H9 (cell line): ENCODE results near the gene STARD3. TPM values are rescaled to one million over a fixed set of nuclear protein-coding genes. Genes with fewer than 3 reads are reported as not detected.

Source experiments
- DNase-seq: peaks from one replicate; pipeline ENCODE4 v3.0.0-alpha.2; 2017
- H2AFZ ChIP-seq: one replicate; pipeline ENCODE4 v1.6.1; 2013; ENCODE audit warnings: mild to moderate bottlenecking, low read length, control low read depth, moderate library complexity
- H2AK5ac ChIP-seq: 2 replicates; pipeline ENCODE4 v1.6.1; 2013; ENCODE audit warnings: low read length, control low read depth, mixed read lengths; ENCODE audit not compliant: insufficient read length
- H2BK120ac ChIP-seq: one replicate; pipeline ENCODE4 v1.6.1; 2013; ENCODE audit warnings: low read depth, mild to moderate bottlenecking, low read length, control low read depth, inconsistent platforms; ENCODE audit not compliant: poor library complexity, severe bottlenecking
- H2BK12ac ChIP-seq: 2 replicates; pipeline ENCODE4 v1.6.1; 2013; ENCODE audit warnings: low read length, control low read depth, mixed read lengths, low read depth; ENCODE audit not compliant: insufficient read length
- H2BK15ac ChIP-seq: 2 replicates; pipeline ENCODE4 v1.6.1; 2013; ENCODE audit warnings: low read depth, low read length, control low read depth
- H2BK20ac ChIP-seq: one replicate; pipeline ENCODE4 v1.6.1; 2013; ENCODE audit warnings: low read depth, mild to moderate bottlenecking, low read length, control low read depth, inconsistent platforms; ENCODE audit not compliant: poor library complexity, severe bottlenecking
- H2BK5ac ChIP-seq: 2 replicates; pipeline ENCODE4 v1.6.1; 2013; ENCODE audit warnings: low read length, control low read depth, mixed read lengths; ENCODE audit not compliant: insufficient read length
- H3K14ac ChIP-seq: 2 replicates; pipeline ENCODE4 v1.6.1; 2013; ENCODE audit warnings: low read length, control low read depth; ENCODE audit not compliant: insufficient read depth
- H3K18ac ChIP-seq: 2 replicates; pipeline ENCODE4 v1.6.1; 2013; ENCODE audit warnings: low read depth, mild to moderate bottlenecking, mixed read lengths, low read length, control low read depth; ENCODE audit not compliant: insufficient read length
- H3K23ac ChIP-seq: 2 replicates; pipeline ENCODE4 v1.6.1; 2013; ENCODE audit warnings: low read length, control low read depth, mixed read lengths, low read depth; ENCODE audit not compliant: insufficient read length
- H3K23me2 ChIP-seq: 2 replicates; pipeline ENCODE4 v1.6.1; 2013; ENCODE audit warnings: low read depth, mild to moderate bottlenecking, mixed read lengths, low read length, control low read depth; ENCODE audit not compliant: insufficient read length, poor library complexity, severe bottlenecking
- H3K27ac ChIP-seq: 2 replicates; pipeline ENCODE4 v1.5.1; 2013; ENCODE audit warnings: low read length, control low read depth, mixed read lengths, low read depth; ENCODE audit not compliant: insufficient read length
- H3K27me3 ChIP-seq: 2 replicates; pipeline ENCODE4 v1.6.1; 2013; ENCODE audit warnings: low read length, control low read depth, inconsistent platforms; ENCODE audit not compliant: insufficient read depth
- H3K4ac ChIP-seq: 2 replicates; pipeline ENCODE4 v1.6.1; 2013; ENCODE audit warnings: low read depth, mild to moderate bottlenecking, control low read depth, inconsistent platforms, low read length, moderate library complexity
- H3K4me1 ChIP-seq: 2 replicates; pipeline ENCODE4 v1.6.1; 2013; ENCODE audit warnings: low read length, control low read depth, inconsistent platforms; ENCODE audit not compliant: insufficient read depth
- H3K4me2 ChIP-seq: 2 replicates; pipeline ENCODE4 v1.6.1; 2013; ENCODE audit warnings: low read length, control low read depth, mixed read lengths; ENCODE audit not compliant: insufficient read length, insufficient read depth
- H3K56ac ChIP-seq: 2 replicates; pipeline ENCODE4 v1.6.1; 2013; ENCODE audit warnings: low read depth, mild to moderate bottlenecking, mixed read lengths, low read length, control low read depth; ENCODE audit not compliant: insufficient read length
- H3K79me1 ChIP-seq: 2 replicates; pipeline ENCODE4 v1.6.1; 2013; ENCODE audit warnings: low read depth, mild to moderate bottlenecking, moderate library complexity, low read length, control low read depth, inconsistent platforms; ENCODE audit not compliant: insufficient read depth, poor library complexity, severe bottlenecking
- H3K79me2 ChIP-seq: 2 replicates; pipeline ENCODE4 v1.6.1; 2013; ENCODE audit warnings: low read length, control low read depth, inconsistent platforms; ENCODE audit not compliant: insufficient read depth
- H3K9ac ChIP-seq: 2 replicates; pipeline ENCODE4 v1.6.1; 2013; ENCODE audit warnings: low read length, control low read depth, mixed read lengths; ENCODE audit not compliant: insufficient read length; ENCODE audit errors: extremely low read depth
- H3K9me3 ChIP-seq: one replicate; pipeline ENCODE4 v1.6.1; 2013; ENCODE audit warnings: low read depth, low read length, inconsistent platforms; ENCODE audit not compliant: control insufficient read depth
- H3T11ph ChIP-seq: one replicate; pipeline ENCODE4 v1.6.1; 2013; ENCODE audit warnings: mild to moderate bottlenecking, low read length, control low read depth, inconsistent platforms
- H4K20me1 ChIP-seq: one replicate; pipeline ENCODE4 v1.6.1; 2013; ENCODE audit not compliant: control insufficient read depth, insufficient read length, insufficient read depth
- H4K5ac ChIP-seq: 2 replicates; pipeline ENCODE4 v1.6.1; 2013; ENCODE audit warnings: low read depth, mild to moderate bottlenecking, mixed read lengths, low read length, control low read depth; ENCODE audit not compliant: insufficient read length
- H4K8ac ChIP-seq: replicated peaks from 2 replicates; pipeline ENCODE4 v1.6.1; 2013; ENCODE audit warnings: low read length, control low read depth, mixed read lengths, low read depth; ENCODE audit not compliant: insufficient read length
- H4K91ac ChIP-seq: 2 replicates; pipeline ENCODE4 v1.6.1; 2013; ENCODE audit warnings: low read depth, mild to moderate bottlenecking, moderate library complexity, mixed read lengths, low read length, control low read depth; ENCODE audit not compliant: insufficient read length
- H3K27ac Mint-ChIP-seq, 3 experiments: 2 replicates in 2 of 3; 3 replicates in 1 of 3; pipeline ENCODE4 v1.8.0; 2020 to 2021; ENCODE audit warnings: mixed read lengths in 3 of 3, mild to moderate bottlenecking in 1 of 3, moderate library complexity in 1 of 3
- H3K27me3 Mint-ChIP-seq: 2 replicates; pipeline ENCODE4 v1.8.0; 2021; ENCODE audit warnings: low read depth, mild to moderate bottlenecking, moderate library complexity, mixed read lengths
- H3K36me3 Mint-ChIP-seq, 3 experiments: 2 replicates in 2 of 3; 3 replicates in 1 of 3; pipeline ENCODE4 v1.8.0; 2020 to 2021; ENCODE audit warnings: low read depth in 3 of 3, mixed read lengths in 3 of 3; ENCODE audit not compliant: insufficient read depth in 1 of 3
- H3K4me1 Mint-ChIP-seq, 2 experiments: 2 replicates each; pipeline ENCODE4 v1.8.0; 2020; ENCODE audit warnings: mixed read lengths in 2 of 2
- H3K4me3 Mint-ChIP-seq, 2 experiments: 2 replicates in 1 of 2; 3 replicates in 1 of 2; pipeline ENCODE4 v1.8.0; 2020 to 2021; ENCODE audit warnings: mild to moderate bottlenecking in 2 of 2, mixed read lengths in 2 of 2, moderate library complexity in 1 of 2
- H3K9me3 Mint-ChIP-seq, 2 experiments: 2 replicates in 1 of 2; 3 replicates in 1 of 2; pipeline ENCODE4 v1.8.0; 2020; ENCODE audit warnings: mild to moderate bottlenecking in 2 of 2, mixed read lengths in 2 of 2, moderate library complexity in 1 of 2
- CTCF ChIP-seq: fragments of 200-600 bp; sonication (generic); conservative IDR thresholded peaks from 3 replicates; pipeline ENCODE4 v1.8.0; 2021; ENCODE audit warnings: antibody characterized with exemption, mild to moderate bottlenecking
- WGBS: extraction: QIAGEN DNeasy Blood & Tissue Kit; methylation state at CpG from one replicate; pipeline ENCODE4 v1.1.7; 2013; ENCODE audit warnings: missing lambda C conversion rate, low lambda C conversion rate, mixed read lengths; ENCODE audit not compliant: insufficient read length; ENCODE audit errors: extremely low coverage; 5-methylcytosine and 5-hydroxymethylcytosine counted together
- total RNA-seq: library from RNA; stranded (reverse); gene quantifications from 2 replicates; pipeline ENCODE4 v1.2.1, GENCODE V29; 2021

STARD3 gene
- total RNA-seq, 1 experiment from 2014 or later = 51.3 TPM

DNA sequence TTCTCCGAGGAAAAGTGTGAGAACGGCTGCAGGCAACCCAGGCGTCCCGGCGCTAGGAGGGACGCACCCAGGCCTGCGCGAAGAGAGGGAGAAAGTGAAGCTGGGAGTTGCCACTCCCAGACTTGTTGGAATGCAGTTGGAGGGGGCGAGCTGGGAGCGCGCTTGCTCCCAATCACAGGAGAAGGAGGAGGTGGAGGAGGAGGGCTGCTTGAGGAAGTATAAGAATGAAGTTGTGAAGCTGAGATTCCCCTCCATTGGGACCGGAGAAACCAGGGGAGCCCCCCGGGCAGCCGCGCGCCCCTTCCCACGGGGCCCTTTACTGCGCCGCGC lies 62.8 kb downstream of the STARD3 start, which contains the start of gene ERBB2:
ERBB2 (plus strand) TSS at position 247 of the 330 bp plus-strand sequence. CDS start 175 bp downstream, outside the sequence.
- H3K4me1 Mint-ChIP-seq = peaks cover 66 to 77% of the 10 kb centered on the region in 2 experiments
- Histone ChIP-seq H3K23me2 (peaks cover 8% of the 10 kb centered on the region), H3K56ac (no peak within 1 kb of the TSS), H3K79me1 (no peaks in the 10 kb centered on the region), H2AFZ (no peak within 1 kb of the TSS), H2AK5ac (no peak within 1 kb of the TSS), H4K20me1 (no peaks in the 10 kb centered on the region), H3K79me2 (peaks cover 38% of the 10 kb centered on the region), H4K91ac (no peak within 1 kb of the TSS), H3K9me3 (no peaks in the 10 kb centered on the region), H3K14ac (peak within 1 kb of the TSS; percentile 50; the same call in 1 of the 2 replicates), H2BK120ac (no peak within 1 kb of the TSS), H3K4ac (no peak within 1 kb of the TSS), H3K4me2 (peak within 1 kb of the TSS; percentile 95), H3K4me1 (peaks cover 30% of the 10 kb centered on the region), H3K23ac (no peak within 1 kb of the TSS), H2BK20ac (no peak within 1 kb of the TSS), H3K18ac (no peak within 1 kb of the TSS), H2BK5ac (no peak within 1 kb of the TSS), H3K27me3 (no peaks in the 10 kb centered on the region), H4K5ac (no peak within 1 kb of the TSS), H3K27ac (no peak within 1 kb of the TSS), H3K9ac (peak within 1 kb of the TSS; percentile 61), H4K8ac (no peak within 1 kb of the TSS), H2BK15ac (no peak within 1 kb of the TSS), H3T11ph (no peak within 1 kb of the TSS), H2BK12ac (no peak within 1 kb of the TSS)
- peak within 1 kb of the TSS; percentile 92 to 97 for H3K4me3 Mint-ChIP-seq
- no peaks in the 10 kb centered on the region for H3K9me3 Mint-ChIP-seq
- H3K27me3 Mint-ChIP-seq = no peaks in the 10 kb centered on the region; the same call in 1 of the 2 replicates
- DNase-seq = peak; percentile 88
- no peak for TF ChIP-seq CTCF
- H3K36me3 Mint-ChIP-seq = peaks cover 9 to 31% (median 23%) of the 10 kb centered on the region in 3 experiments
- no CpG with 5 or more reads among the region's 20 CpGs for WGBS
- H3K27ac Mint-ChIP-seq = peak within 1 kb of the TSS; percentile 91 to 97 (median 91)
